PC-9 (cell line): Measurements from ENCODE around the gene DGKD. TPM values are rescaled to one million over a fixed set of nuclear protein-coding genes. Genes with fewer than 3 reads are reported as not detected.

Experiments used
- BruUV-seq: library from RNA; stranded (reverse); fragments of 400-500 nt; replicated peaks from 2 replicates; lab custom pipeline; 2021; lab: Mats Ljungman, UMichigan
- CTCF ChIA-PET: fragments of 300-600 bp; sonication (Branson Sonifier 250); formaldehyde crosslinking; loops from one replicate; lab custom pipeline; 2022; ENCODE audit warnings: antibody characterized with exemption; lab: Charles Lee
- POLR2A ChIA-PET: fragments of 300-600 bp; sonication (Branson Sonifier 250); formaldehyde crosslinking; loops from one replicate; lab custom pipeline; 2022; ENCODE audit warnings: antibody characterized with exemption; ENCODE audit not compliant: unreplicated experiment; lab: Charles Lee
- DNase-seq, 2 experiments: peaks; one replicate each; pipeline versions ENCODE4 v3.0.0 to v3.0.0-alpha.2; 2015 to 2022; ENCODE audit warnings: mixed read lengths in 1 of 2
- H2AFZ ChIP-seq: fragments of 200-600 bp; sonication (generic); 2 replicates; pipeline ENCODE4 v1.8.1; 2017; ENCODE audit warnings: antibody characterized with exemption
- H3F3A ChIP-seq: fragments of 200-600 bp; sonication (generic); 2 replicates; pipeline ENCODE4 v1.8.1; 2017; ENCODE audit warnings: antibody characterized with exemption, mild to moderate bottlenecking, low read depth; ENCODE audit not compliant: insufficient read depth
- H3K27ac ChIP-seq: fragments of 200-600 bp; sonication (generic); 2 replicates; pipeline ENCODE4 v1.6.1; 2016; ENCODE audit warnings: mixed run types
- H3K27me3 ChIP-seq: fragments of 200-600 bp; sonication (generic); 2 replicates; pipeline ENCODE4 v1.6.1; 2016; ENCODE audit warnings: low read depth, mixed run types; ENCODE audit not compliant: insufficient read depth
- H3K36me3 ChIP-seq: fragments of 200-600 bp; sonication (generic); 2 replicates; pipeline ENCODE4 v1.6.1; 2016; ENCODE audit warnings: low read depth, mixed run types
- H3K4me1 ChIP-seq: fragments of 200-600 bp; sonication (generic); replicated peaks from 2 replicates; pipeline ENCODE4 v1.6.1; 2016; ENCODE audit warnings: mixed run types; ENCODE audit not compliant: insufficient read depth
- H3K4me2 ChIP-seq: fragments of 200-600 bp; sonication (generic); 2 replicates; pipeline ENCODE4 v1.6.1; 2017; ENCODE audit warnings: mixed run types
- H3K4me3 ChIP-seq: fragments of 200-600 bp; sonication (generic); 2 replicates; pipeline ENCODE4 v1.6.1; 2016; ENCODE audit warnings: mixed run types
- H3K79me2 ChIP-seq: fragments of 200-600 bp; sonication (generic); 2 replicates; pipeline ENCODE4 v1.6.1; 2017; ENCODE audit warnings: low read depth, mixed run types
- H3K9me2 ChIP-seq: fragments of 200-600 bp; sonication (generic); 2 replicates; pipeline ENCODE4 v1.8.1; 2017; ENCODE audit warnings: mild to moderate bottlenecking; ENCODE audit not compliant: insufficient read depth
- H3K9me3 ChIP-seq: fragments of 200-600 bp; sonication (generic); 2 replicates; pipeline ENCODE4 v1.8.1; 2016; ENCODE audit warnings: low read depth; ENCODE audit not compliant: insufficient read depth
- H4K20me1 ChIP-seq: fragments of 200-600 bp; sonication (generic); 2 replicates; pipeline ENCODE4 v1.8.1; 2017; ENCODE audit not compliant: insufficient read depth
- EZH2 ChIP-seq: fragments of 200-600 bp; sonication (generic); IDR thresholded peaks from 2 replicates; pipeline ENCODE4 v1.8.0; 2017; ENCODE audit warnings: antibody characterized with exemption, low read depth
- intact Hi-C: fragments of 100-400 bp; cut with micrococcal nuclease; formaldehyde crosslinking; loops from one replicate; pipeline ENCODE4 v1.10.0; 2022; ENCODE audit not compliant: unreplicated experiment
- total RNA-seq: library from RNA; stranded (reverse); gene quantifications from 2 replicates; pipeline ENCODE4 v1.2.3, GENCODE V29; 2021
- TF ChIP-seq, protein P1 (sequence below): fragments of 200-600 bp; sonication (generic); conservative IDR thresholded peaks from 2 replicates; pipeline ENCODE4 v1.6.1; 2017; ENCODE audit warnings: mixed run types, antibody characterized with exemption, mild to moderate bottlenecking, moderate library complexity

The DGKD gene
- total RNA-seq, 1 experiment from 2014 or later, result 59.5 TPM

DNA sequence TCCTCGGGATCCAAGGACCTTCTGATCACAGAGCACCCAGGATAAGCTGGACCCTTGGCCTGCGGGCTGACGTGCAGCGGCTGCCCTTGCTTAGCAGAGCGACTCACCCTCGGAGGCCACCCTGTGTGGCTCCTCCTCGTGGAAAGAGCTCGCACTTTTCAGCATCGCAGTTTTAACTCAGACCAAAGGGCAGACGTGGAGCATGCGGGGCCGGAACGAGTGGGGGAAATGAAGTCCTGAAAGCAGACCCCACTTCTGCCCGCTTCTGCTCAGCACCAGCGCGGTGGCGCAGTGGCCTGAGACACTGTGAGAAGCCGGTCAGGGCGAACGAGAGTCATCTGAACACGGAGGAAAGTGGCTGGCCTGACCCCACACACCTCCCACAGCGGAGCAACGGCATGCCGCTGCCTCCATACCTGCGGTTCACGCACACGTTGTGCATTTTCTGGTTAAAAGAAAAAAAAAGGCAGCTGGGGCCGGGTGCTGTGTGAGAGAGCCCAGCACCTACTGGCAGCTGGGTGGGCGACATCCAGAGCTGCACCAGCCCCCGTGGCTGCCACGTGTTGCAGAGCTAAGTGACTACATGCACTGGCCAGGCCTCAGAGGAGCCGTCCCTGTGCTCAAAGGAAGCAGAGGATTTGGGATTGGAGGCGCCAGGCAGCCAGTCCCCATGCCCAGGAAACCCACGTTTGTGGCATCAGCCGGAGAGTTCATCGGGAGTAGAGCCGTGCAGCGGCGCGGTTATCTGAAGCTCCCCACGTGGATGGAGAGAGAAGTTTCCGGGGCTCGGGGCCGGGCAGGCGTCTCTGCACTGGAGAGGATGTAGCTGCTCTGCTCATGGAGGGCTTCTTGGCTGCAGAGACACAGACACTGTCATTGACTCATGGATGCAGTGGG, 122.6 kb downstream of the DGKD start:
- CTCF ChIA-PET, result no interaction called here
- no peak for TF ChIP-seq EZH2
- TF ChIP-seq, protein P1, sequence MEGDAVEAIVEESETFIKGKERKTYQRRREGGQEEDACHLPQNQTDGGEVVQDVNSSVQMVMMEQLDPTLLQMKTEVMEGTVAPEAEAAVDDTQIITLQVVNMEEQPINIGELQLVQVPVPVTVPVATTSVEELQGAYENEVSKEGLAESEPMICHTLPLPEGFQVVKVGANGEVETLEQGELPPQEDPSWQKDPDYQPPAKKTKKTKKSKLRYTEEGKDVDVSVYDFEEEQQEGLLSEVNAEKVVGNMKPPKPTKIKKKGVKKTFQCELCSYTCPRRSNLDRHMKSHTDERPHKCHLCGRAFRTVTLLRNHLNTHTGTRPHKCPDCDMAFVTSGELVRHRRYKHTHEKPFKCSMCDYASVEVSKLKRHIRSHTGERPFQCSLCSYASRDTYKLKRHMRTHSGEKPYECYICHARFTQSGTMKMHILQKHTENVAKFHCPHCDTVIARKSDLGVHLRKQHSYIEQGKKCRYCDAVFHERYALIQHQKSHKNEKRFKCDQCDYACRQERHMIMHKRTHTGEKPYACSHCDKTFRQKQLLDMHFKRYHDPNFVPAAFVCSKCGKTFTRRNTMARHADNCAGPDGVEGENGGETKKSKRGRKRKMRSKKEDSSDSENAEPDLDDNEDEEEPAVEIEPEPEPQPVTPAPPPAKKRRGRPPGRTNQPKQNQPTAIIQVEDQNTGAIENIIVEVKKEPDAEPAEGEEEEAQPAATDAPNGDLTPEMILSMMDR, result no peak
- POLR2A ChIA-PET, result interaction anchor here (0.5 to 0.6 kb wide), 2 partner anchors 229 to 688 kb away, joined by 3 to 8 read pairs; no protein-coding TSS in a partner anchor
- H3K36me3 ChIP-seq, result no peaks in the 10 kb centered on the region
- H3K4me2 ChIP-seq, result no peak overlapping the region
- no peaks in the 10 kb centered on the region for H3K4me1 ChIP-seq
- peaks cover 11% of the 10 kb centered on the region; the same call in 1 of the 2 replicates for H3F3A ChIP-seq
- no TSS peak for BruUV-seq
- no peak overlapping the region for H3K27ac ChIP-seq
- no peaks in the 10 kb centered on the region for H4K20me1 ChIP-seq
- no peak overlapping the region for H3K4me3 ChIP-seq
- intact Hi-C loops, result no loop called here
- H2AFZ ChIP-seq, result no peak overlapping the region
- no peaks in the 10 kb centered on the region for H3K27me3 ChIP-seq
- H3K9me2 ChIP-seq, result no peaks in the 10 kb centered on the region
- H3K9me3 ChIP-seq, result no peaks in the 10 kb centered on the region
- no peaks in the 10 kb centered on the region for H3K79me2 ChIP-seq
- DNase-seq, result no peak

DNA sequence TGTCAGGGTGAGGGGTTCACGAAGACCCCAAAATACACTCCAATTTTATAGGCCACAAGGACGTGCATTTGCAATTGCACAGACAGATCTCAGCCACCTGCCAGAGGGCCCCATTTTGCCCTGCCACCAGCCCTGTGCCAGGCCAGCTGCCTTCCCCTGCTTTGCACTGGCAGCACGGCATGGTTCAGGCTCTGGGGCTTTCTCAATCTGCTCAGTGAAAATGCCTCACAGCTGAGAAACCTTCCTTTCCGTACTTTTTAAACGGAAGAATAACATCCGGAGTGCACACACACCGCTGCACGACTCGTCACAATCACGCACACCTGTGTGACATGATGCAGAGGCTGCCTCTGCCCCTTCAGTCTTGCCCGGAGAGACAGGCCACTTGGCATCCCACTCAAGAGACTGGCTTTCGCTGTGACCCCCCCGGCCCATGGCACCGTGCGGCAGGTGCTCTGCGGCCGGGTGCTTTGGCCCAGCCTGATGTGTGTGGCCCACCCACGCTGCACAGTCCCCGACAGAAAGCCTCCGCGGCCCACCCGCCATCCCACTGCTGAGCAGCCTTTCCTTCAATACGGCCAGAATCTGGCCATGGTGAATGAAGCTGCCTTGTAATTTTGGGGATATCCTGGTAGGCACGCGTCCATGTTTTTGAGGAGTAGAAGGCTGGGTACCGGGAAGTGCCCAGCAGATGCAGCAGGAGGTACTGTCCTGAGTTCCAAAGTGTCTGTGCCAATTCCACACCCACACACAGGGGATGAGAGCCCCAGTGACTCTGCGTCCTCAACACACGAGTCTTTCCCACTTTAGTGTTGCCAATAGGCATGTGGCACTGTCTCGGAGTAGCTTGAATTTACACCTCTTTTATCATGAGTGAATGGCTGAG, 123.5 kb downstream of the DGKD start:
- Histone ChIP-seq H3K79me2 (no peaks in the 10 kb centered on the region), H3K9me3 (no peaks in the 10 kb centered on the region), H2AFZ (no peak overlapping the region), H3K27ac (no peak overlapping the region), H3K4me2 (no peak overlapping the region), H3K9me2 (no peaks in the 10 kb centered on the region), H3K4me1 (no peaks in the 10 kb centered on the region), H3K36me3 (peaks cover 3% of the 10 kb centered on the region), H3K27me3 (no peaks in the 10 kb centered on the region), H3K4me3 (no peak overlapping the region), H3F3A (peaks cover 11% of the 10 kb centered on the region; the same call in 1 of the 2 replicates), H4K20me1 (no peaks in the 10 kb centered on the region)
- CTCF ChIA-PET, result no interaction called here
- intact Hi-C loops, result no loop called here
- POLR2A ChIA-PET, result interaction anchor here (0.6 kb wide), 1 partner anchor 228 kb away, joined by 8 read pairs; no protein-coding TSS in a partner anchor
- TF ChIP-seq, protein P1, result no peak
- no peak for TF ChIP-seq EZH2
- no TSS peak for BruUV-seq
- DNase-seq, result no peak
